ENCODE results near the gene UNK.

- TF ChIP-seq ZNF70 (CRISPR knock-in tag; IDR thresholded peaks at IDR 0.05): no peak
- no peak for TF ChIP-seq SNAI2 (CRISPR knock-in tag; IDR thresholded peaks at IDR 0.05)
- TF ChIP-seq, protein P1, sequence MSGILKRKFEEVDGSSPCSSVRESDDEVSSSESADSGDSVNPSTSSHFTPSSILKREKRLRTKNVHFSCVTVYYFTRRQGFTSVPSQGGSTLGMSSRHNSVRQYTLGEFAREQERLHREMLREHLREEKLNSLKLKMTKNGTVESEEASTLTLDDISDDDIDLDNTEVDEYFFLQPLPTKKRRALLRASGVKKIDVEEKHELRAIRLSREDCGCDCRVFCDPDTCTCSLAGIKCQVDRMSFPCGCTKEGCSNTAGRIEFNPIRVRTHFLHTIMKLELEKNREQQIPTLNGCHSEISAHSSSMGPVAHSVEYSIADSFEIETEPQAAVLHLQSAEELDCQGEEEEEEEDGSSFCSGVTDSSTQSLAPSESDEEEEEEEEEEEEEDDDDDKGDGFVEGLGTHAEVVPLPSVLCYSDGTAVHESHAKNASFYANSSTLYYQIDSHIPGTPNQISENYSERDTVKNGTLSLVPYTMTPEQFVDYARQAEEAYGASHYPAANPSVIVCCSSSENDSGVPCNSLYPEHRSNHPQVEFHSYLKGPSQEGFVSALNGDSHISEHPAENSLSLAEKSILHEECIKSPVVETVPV (CRISPR knock-in tag; IDR thresholded peaks at IDR 0.05): no peak
Measured at GRCh38 chr17:75823257-75824041, 38.8 kb downstream of the UNK start.

Data from SK-N-SH treated with all-trans-retinoic acid at 6 μM for 48 hours (cell line).